Measurements from ENCODE around the gene S100A7.

Gene S100A7

DNA sequence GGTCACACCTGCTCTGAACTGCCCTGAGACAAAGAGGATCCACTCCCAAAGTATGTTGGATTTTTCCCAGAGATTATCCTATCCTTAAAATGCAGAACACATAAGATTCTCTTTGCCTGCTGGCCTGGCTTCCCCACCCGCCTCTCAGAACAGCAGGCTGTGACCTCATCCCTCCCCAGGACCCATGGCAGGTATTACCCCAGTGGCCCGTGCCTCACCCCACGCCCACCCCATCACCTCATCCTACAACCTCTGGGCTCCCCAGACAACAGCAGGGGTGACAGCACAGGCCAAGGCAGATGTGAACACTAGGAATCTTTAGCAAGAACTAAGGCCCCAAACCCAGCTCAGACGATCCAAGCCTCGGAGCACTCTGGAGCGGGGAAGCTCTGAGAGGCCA is 35.1 kb upstream of the S100A7 start:
- Histone ChIP-seq H3K79me2 (ENCODE audit: insufficient read depth, low read length) (no peaks in the 10 kb centered on the region), H4K20me1 (ENCODE audit: insufficient read depth, low read length, poor library complexity, severe bottlenecking) (no peaks in the 10 kb centered on the region), H3K9me3 (ENCODE audit: insufficient read depth, low read depth, low read length) (no peaks in the 10 kb centered on the region), H3K4me1 (ENCODE audit: insufficient read depth, low read length, poor library complexity, severe bottlenecking) (peaks cover 9% of the 10 kb centered on the region), H3K9ac (ENCODE audit: low read depth, low read length, poor library complexity, severe bottlenecking) (no peak overlapping the region), H3K36me3 (ENCODE audit: insufficient read depth, low read length) (no peaks in the 10 kb centered on the region), H3K4me2 (ENCODE audit: low read depth, low read length, poor library complexity, severe bottlenecking) (no peak overlapping the region), H3F3A (ENCODE audit: low read depth) (no peaks in the 10 kb centered on the region), H3K4me3 (ENCODE audit: low read length, poor library complexity, severe bottlenecking) (no peak overlapping the region), H3K27me3 (ENCODE audit: insufficient read depth, low read length, poor library complexity, severe bottlenecking) (no peaks in the 10 kb centered on the region), H2AFZ (ENCODE audit: low read length) (no peak overlapping the region), H3K9me2 (replicated peaks; ENCODE audit: low read depth, low read length) (no peaks in the 10 kb centered on the region)
- TF ChIP-seq EZH2phosphoT487 (IDR thresholded peaks at IDR 0.05; ENCODE audit: borderline replicate concordance), result no peak
- TF ChIP-seq CTCF (conservative IDR thresholded peaks at IDR 0.05; ENCODE audit: low read length), result no peak

- no peak overlapping the region for H3K9ac ChIP-seq (ENCODE audit: low read depth, low read length, poor library complexity, severe bottlenecking)
- no peaks in the 10 kb centered on the region for H3F3A ChIP-seq (ENCODE audit: low read depth)
- H3K27me3 ChIP-seq (ENCODE audit: insufficient read depth, low read length, poor library complexity, severe bottlenecking), result no peaks in the 10 kb centered on the region
- no peaks in the 10 kb centered on the region for H4K20me1 ChIP-seq (ENCODE audit: insufficient read depth, low read length, poor library complexity, severe bottlenecking)
- H2AFZ ChIP-seq (ENCODE audit: low read length), result no peak overlapping the region
- no peak overlapping the region for H3K4me3 ChIP-seq (ENCODE audit: low read length, poor library complexity, severe bottlenecking)
- no peaks in the 10 kb centered on the region for H3K79me2 ChIP-seq (ENCODE audit: insufficient read depth, low read length)
- no peaks in the 10 kb centered on the region for H3K36me3 ChIP-seq (ENCODE audit: insufficient read depth, low read length)
- H3K4me1 ChIP-seq (ENCODE audit: insufficient read depth, low read length, poor library complexity, severe bottlenecking), result peaks cover 9% of the 10 kb centered on the region
- H3K9me3 ChIP-seq (ENCODE audit: insufficient read depth, low read depth, low read length), result no peaks in the 10 kb centered on the region
- no peak overlapping the region for H3K4me2 ChIP-seq (ENCODE audit: low read depth, low read length, poor library complexity, severe bottlenecking)
- TF ChIP-seq CTCF (conservative IDR thresholded peaks at IDR 0.05; ENCODE audit: low read length), result peak; percentile 92
- no peak for TF ChIP-seq EZH2phosphoT487 (IDR thresholded peaks at IDR 0.05; ENCODE audit: borderline replicate concordance)
- no peaks in the 10 kb centered on the region for H3K9me2 ChIP-seq (replicated peaks; ENCODE audit: low read depth, low read length)
These were observed 34.6 kb upstream of the S100A7 start for GRCh38 chr1:153494976-153495535.

DNA sequence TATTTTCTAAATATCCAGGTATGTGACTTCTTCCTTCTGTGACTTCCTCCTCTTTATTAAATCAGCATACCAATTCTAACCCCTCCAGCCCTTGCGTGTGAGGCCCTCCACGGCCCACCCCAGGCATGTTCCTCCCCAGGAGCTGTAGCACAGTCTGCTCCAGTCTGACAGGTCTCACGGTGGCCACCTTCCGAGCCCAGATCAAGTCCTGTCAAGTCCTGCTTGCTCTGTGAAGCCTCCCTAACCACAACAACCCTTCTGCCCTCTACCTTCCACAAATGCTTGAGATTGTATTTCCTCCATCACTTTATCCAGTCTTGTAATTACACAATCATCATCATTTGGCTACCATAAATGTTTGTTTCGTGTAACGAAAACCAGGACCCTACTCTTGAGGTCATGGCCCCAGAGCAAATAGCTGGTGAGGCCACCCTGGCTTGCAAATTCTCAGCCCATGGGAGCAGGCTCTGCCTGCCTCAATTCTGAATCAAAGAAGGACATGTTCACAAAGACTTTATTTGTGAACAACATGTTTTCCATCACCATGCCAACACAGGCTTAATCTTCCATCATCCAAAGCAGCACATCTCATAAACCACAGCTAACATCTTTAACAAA is 33.0 kb upstream of the S100A7 start:
- TF ChIP-seq EZH2phosphoT487 (IDR thresholded peaks at IDR 0.05; ENCODE audit: borderline replicate concordance), result no peak
- Histone ChIP-seq H3K4me3 (ENCODE audit: low read length, poor library complexity, severe bottlenecking) (no peak overlapping the region), H4K20me1 (ENCODE audit: insufficient read depth, low read length, poor library complexity, severe bottlenecking) (no peaks in the 10 kb centered on the region)

More for the DNA sequence above, 33.0 kb upstream of the S100A7 start:
- no peaks in the 10 kb centered on the region for H3K9me3 ChIP-seq (ENCODE audit: insufficient read depth, low read depth, low read length)
- H3F3A ChIP-seq (ENCODE audit: low read depth), result no peaks in the 10 kb centered on the region
- H3K4me2 ChIP-seq (ENCODE audit: low read depth, low read length, poor library complexity, severe bottlenecking), result no peak overlapping the region
- H3K9me2 ChIP-seq (replicated peaks; ENCODE audit: low read depth, low read length), result no peaks in the 10 kb centered on the region
- no peaks in the 10 kb centered on the region for H3K36me3 ChIP-seq (ENCODE audit: insufficient read depth, low read length)
- peaks cover 4% of the 10 kb centered on the region for H3K4me1 ChIP-seq (ENCODE audit: insufficient read depth, low read length, poor library complexity, severe bottlenecking)
- H3K79me2 ChIP-seq (ENCODE audit: insufficient read depth, low read length), result no peaks in the 10 kb centered on the region
- no peak overlapping the region for H3K9ac ChIP-seq (ENCODE audit: low read depth, low read length, poor library complexity, severe bottlenecking)
- H2AFZ ChIP-seq (ENCODE audit: low read length), result no peak overlapping the region
- H3K27me3 ChIP-seq (ENCODE audit: insufficient read depth, low read length, poor library complexity, severe bottlenecking), result no peaks in the 10 kb centered on the region

All from Loucy (cell line).